SK-N-MC (cell line): Measurements from ENCODE around the gene WDR6.

Experiments
- EZH2 ChIP-seq: fragments of 200-600 bp; sonication (generic); IDR thresholded peaks from one replicate; pipeline ENCODE4 v1.6.1; 2017; ENCODE audit warnings: antibody characterized with exemption
- FOXP2 ChIP-seq: optimal IDR thresholded peaks from 2 replicates; pipeline ENCODE3; 2011; ENCODE audit warnings: mild to moderate bottlenecking, moderate library complexity; ENCODE audit not compliant: insufficient read depth; ENCODE audit errors: extremely low read length, control extremely low read depth
- POLR2AphosphoS5 ChIP-seq: IDR thresholded peaks from 2 replicates; pipeline ENCODE4 v1.6.1; 2012; ENCODE audit warnings: mild to moderate bottlenecking, low read depth, low read length, borderline replicate concordance

- TF ChIP-seq POLR2AphosphoS5 (no peak), EZH2 (no peak), FOXP2 (no peak)
Observed at GRCh38 chr3:49027634-49028033, 20.4 kb downstream of the WDR6 start.
